GM19023 (cell line): ENCODE measurements around the gene NIP7.
"Not testable (repeated sequence)": the region's sequence is repeated elsewhere in the genome, so short reads cannot be mapped to it uniquely, and the experiment has no call there.

Source experiments
- ATAC-seq: cut with Tn5 transposase; IDR thresholded peaks from one replicate; pipeline ENCODE4 v1.9.1; 2021; ENCODE audit warnings: mild to moderate bottlenecking, moderate library complexity; ENCODE audit not compliant: unreplicated experiment

NIP7 gene

DNA sequence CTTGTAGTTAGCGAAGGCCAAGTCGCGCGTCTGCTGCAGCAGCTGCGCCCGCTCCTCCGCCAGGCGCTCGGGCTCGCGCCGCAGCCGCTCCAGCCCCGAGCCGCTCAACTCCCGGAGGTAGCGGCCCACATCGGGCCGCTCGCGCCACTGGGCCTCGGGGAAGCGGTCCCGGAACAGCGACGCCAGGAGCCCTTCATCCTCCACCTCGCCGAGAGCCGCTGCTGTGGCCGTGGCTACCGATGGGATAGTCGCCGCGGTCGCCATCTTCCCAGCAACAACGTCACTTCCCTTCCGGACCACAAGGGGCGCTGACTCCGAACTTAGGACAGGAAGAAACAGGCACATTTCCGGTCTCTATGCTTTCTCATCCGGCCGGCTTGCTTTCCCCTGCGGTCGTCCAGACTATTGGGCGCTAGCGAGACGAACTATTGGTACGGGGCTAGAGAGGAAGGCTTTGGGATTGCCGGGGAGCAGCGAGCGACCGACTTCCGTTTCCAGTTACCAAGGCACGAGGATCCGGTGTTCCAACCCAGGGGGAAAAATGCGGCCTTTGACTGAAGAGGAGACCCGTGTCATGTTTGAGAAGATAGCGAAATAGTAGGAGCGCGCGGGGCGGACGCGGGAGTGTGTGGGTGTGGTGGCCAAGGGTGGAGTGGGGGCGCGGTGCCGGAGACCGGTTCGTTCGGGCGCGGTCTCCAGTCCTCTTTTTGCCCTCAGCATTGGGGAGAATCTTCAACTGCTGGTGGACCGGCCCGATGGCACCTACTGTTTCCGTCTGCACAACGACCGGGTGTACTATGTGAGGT is at the start of gene NIP7, which contains the start of gene COG8:
TSS of gene NIP7 (plus strand) at position 484 of the 806 bp plus-strand sequence. CDS start at position 542, 58 bp downstream.
TSS of gene COG8 (minus strand) at position 276 of the 806 bp plus-strand sequence. CDS start at position 264, 12 bp downstream.
- ATAC-seq: peak; percentile 92

DNA sequence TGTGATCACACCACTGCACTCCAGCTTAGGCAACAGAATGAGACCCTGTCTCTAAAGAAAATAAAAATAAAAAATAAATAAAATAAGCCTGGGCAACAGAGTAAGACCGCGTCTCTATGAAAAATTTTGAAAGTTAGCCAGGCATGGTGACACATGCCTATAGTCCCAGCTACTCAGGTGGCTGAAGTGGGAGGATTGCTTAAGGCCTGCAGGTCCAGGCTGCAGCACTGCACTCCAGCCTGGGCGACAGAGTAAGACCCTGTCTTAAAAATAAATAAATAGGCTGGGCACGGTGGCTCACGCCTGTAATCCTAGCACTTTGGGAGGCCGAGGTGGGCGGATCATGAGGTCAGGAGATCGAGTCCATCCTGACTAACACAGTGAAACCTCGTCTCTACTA is 47.9 kb upstream of the NIP7 start:
- ATAC-seq: not testable (repeated sequence)

DNA sequence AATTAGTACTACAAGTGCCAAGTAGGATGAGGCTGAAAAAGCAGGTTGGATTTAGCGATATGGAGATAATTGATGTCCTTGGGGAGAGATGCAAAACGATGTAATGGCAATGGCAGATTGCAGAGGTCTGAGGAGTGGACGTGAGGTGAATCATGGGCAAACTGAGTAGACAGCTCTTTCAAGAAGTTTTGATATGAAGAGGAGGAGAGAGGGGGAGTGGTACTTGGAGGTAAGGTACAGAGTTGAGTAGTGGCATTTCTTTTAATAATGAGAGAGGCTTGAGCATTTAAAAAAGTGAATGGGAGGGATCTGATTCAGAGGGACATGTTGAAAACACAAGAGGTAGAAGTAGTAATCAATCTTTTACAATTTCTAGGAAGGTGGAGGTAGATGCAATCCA is 46.2 kb upstream of the NIP7 start:
- no peak for ATAC-seq

DNA sequence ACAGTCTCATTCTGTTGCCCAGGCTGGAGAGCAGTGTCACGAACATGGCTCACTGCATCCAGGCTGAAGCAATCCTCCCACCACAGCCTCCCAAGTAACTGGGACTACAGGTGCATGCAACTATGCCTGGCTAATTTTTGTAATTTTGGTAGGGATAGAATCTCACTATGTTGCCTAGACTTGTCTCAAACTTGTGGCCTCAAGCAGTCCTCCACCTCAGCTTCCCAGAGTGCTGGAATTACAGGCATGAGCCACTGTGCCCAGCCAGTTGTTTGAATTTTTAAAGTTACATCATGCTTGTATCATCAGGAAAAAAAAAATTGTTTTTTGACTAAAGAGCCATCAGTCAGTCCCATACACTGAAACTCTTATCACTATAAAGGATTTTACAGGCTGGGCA is 45.5 kb upstream of the NIP7 start:
- no peak for ATAC-seq

DNA sequence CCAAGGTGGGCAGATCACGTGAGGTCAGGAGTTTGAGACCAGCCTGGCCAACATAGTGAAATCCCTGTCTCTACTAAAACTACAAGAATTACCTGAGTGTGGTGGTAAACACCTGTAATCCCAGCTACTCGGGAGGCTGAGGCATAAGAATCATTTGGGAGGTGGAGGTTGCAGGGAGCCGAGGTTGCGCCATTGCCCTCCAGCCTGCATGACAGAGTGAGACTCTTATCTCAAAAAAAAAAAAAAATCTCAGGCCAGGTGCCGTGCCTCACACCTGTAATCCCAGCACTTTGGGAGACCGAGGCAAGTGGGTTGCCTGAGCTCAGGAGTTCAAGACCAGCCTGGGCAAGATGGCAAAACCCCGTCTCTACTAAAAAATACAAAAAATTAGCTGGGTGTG is 42.8 kb upstream of the NIP7 start:
- ATAC-seq: not testable (repeated sequence)

DNA sequence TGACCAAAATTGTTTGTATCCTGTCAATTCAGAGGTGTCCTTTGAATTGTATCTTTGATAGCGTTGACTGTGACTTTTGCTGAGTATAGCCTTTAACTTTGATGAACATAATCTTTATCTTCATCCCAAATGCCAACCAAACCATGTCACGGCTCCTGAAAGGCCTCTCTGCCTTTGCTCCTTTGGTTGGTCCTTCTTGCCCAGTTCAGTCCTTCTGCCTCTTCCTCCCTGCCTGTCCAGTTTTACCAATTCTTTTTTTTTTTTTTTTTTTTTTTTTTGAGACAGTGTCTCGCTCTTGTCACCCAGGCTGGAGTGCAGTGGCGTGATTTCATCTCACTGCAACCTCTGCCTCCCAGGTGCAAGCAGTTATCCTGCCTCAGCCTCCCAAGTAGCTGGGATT is 41.3 kb upstream of the NIP7 start:
- no peak for ATAC-seq

DNA sequence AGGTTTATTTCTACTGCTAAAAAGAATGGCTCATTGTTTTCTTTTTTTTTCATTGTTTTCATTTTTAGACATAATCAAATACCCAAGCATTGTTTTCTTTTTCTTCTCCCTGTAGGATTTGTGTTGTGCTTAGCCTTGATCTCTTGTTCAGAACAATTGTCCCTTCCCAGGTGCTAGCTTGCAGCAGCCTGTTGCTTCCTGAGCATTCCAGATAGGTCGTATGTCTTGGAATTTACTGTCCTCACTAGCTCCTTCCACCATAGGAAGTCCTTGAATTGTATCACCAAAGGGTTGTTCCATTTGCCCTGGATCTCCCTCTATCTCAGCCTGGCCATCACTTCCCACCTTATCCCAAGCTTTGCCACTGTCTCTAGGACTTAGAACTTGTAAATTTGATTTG is 38.4 kb upstream of the NIP7 start:
- no peak for ATAC-seq

DNA sequence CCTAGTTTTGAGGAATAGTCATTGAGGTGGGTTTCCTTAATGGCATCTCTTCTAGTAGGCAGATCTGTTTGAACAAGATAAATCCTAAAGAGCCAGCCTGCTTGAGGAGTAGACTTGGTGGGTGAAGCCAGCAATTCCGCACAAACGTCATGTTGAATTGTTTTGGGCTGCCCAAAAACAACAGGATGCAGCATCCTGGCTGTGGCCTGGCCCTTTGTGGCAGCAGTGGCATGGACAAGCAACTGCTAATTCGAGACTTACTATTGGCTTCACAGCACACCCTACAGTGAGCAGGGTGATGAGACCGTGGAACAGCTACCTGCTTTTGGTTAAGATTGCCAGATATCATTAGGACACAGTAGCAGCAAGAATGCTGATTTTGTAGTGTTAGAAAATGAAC is 37.7 kb upstream of the NIP7 start:
- no peak for ATAC-seq

DNA sequence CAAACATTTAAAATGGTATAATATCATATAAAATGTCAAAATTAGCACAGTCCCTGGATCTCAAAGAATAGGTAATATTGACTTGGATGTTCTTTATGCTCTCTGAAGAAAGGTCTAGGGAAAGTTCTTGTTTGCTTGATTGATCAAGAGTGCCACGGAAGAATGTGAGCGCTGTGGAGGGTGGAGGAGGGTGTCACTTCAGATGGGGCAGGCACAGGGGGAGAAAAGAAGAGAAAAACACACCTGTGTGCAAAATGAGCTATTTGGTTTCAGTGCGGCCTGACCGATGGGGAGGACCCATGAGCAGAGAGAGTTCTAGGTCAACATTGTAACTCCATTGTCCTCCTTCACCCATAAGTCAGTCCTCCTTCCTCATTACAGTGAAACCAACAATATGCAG is 37.3 kb upstream of the NIP7 start:
- ATAC-seq: no peak

DNA sequence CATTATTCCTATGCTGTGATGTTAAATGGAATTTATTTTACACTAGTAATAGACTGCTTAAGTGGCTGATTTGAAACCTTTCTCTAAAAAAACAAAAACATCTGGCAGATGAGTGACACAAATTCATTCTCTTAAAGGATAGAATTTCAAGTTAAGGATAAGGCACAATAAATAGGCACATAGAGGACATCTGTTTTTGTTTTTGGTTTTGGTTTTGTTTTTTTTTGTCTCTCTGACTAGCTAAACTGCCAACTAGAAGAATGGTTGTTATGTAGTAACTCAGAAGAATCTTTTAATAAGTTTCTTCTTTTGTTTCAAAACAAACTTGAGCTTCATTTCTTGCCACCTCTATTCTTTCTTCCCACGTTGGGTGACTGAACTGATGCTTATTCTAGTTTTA is 33.5 kb upstream of the NIP7 start:
- no peak for ATAC-seq

DNA sequence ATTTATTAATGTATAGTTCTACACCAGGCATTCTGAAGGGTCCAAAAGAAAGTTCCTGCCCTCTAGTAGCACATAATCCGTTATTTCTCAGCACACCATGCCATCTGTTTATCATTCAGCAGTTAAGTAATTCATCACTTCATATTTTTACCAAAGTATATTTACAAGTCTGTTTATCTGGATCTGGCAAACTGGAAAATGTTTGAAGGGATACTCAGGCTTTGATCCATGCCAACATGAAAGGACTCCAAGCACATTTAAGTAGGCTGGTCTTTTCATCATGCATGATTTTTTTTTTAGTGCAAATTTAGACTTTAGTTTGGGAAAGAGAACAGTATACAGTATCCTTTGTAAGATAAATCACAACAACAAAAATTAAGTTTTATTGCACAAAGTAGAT is 32.5 kb upstream of the NIP7 start:
- ATAC-seq: no peak

DNA sequence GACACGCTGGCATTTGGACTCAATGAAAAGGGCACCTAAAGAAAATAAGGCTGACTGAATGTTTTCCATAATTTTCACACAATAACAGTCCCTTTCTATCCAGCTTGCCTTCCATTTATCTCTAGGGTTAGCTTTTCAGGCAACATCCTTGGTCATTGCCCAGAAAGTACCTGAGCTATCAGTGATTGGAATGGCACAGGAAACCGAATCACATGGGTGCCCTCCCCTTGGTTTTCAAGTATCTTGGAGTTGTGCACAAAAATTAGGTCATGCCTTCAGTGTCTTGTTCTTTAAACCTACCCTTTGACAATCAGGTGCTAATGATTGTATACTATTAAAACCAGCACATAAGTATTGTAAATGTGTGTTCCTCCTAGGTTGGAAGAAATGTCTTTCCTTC is 31.7 kb upstream of the NIP7 start:
- no peak for ATAC-seq

DNA sequence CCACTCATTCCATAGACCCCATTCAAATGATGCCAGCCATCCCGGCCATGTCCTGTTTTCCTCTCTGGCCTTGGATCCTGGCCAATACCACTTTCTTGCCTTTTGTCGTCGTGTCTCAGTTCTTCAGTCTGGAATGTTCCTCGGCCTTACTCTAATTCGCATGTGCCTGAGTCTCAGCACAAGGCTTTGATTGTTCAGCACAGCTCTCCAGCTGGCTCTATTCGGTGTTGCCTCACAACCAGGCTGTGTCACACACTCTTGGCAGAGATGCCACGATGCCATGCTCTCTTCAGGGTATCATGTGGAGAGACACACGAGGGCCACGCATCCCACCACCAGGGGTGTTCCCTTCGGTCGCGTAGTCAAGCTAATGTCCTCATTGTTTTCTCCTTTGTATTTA is 30.3 kb upstream of the NIP7 start:
- ATAC-seq: no peak

DNA sequence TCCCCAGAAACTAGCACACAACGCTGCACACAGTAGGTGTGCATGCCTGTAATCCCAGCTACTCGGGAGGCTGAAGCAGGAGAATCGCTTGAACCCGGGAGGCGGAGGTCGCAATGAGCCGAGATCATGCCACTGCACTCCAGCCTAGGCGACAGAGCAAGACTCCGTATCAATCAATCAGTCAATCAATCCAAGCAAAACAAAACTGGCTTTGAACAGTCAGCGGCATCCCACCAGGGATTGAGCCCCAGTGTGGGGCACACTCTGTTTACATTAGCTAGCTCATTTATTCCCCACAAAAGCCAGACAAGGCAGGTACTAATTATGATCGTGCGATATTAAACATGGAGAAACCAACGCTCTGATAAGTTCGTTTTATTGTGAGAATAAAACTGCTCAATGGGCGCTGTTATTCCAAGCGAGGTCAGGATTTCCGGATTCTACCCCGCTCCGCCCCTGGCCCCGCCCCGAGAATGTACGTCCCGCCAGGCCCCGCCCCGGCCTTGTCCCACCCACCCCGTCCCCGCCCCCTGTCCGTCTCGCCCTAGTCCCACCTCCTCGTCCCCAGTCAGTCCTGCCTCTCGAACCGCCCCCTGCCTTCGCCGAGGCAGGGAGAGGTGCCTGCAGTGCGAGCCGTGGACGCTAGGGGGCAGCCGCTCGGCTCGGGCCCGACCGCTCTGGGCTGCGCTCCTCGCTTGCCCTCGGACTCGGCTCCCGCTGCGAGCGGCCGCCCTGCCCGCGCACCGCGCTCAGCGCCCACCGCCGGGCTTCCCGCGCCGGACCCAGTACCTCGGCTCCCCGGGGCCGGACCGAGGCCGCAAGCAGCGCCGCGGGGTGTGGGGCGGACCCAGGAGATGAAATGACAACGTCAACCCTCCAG is 28.7 kb upstream of the NIP7 start, which contains the start of gene VPS4A:
TSS of gene VPS4A (plus strand) at position 698 of the 880 bp plus-strand sequence. CDS start at position 860, 162 bp downstream.
- peak; percentile 90 for ATAC-seq

DNA sequence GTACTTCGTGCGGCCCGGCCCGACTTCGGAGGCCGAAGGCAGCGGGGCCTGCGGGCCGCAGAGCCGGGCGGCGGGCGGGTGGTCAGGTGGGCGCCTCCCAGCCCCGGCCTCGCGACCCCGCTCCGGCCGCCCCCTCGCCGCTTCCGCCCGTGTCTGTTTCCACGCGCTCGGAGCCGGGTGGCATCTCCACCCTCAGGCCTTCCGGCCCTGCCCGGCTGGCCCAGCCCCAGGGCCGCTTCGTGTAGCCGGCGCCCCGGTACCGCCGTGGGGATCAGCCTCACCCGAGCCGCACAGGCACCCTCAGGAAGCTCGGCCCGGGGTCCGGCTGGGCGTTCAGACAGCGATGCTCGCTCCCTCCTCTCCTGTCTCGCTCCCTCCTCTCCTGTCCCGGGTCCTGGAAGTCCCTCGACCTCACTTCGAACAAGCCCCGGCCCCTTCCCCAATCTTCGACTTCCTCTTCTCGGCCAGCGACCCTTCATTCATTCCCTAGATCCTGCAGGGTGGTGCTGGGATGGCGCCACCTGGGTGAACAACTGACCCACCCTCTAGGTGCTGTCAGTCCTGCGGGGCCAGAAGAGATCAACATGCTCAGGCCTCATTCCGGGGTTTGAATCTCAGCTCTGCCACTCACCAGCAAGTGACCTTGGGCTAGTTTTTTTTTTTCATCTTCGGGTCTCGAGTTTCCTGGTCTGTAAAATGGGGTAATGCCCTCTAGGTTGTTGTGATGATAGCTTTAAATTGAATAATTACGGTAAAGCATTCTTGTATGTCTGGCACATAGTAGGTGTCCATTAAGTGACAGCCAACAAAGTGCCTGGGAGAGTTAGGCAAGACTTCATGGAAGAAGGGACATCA is 27.8 kb upstream of the NIP7 start:
- peak; percentile 53 for ATAC-seq

DNA sequence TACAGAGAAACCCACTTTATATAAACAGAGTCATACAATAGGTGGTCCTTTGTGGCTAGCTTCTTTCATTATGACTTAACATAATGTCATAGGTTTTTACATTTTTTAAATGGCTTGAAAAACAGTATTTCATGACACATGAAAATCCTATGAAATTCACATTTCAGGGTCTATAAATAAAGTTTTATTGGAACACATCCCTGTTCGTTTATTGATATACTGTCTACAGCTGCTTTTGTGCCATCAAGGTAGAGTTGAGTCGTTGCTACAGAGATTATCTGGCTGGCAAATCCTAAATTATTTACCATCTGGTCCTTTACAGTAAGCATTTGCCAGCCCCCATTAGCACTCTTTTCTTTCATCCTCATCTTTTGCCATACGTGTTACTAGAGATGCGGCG is 26.1 kb upstream of the NIP7 start:
- ATAC-seq: no peak

DNA sequence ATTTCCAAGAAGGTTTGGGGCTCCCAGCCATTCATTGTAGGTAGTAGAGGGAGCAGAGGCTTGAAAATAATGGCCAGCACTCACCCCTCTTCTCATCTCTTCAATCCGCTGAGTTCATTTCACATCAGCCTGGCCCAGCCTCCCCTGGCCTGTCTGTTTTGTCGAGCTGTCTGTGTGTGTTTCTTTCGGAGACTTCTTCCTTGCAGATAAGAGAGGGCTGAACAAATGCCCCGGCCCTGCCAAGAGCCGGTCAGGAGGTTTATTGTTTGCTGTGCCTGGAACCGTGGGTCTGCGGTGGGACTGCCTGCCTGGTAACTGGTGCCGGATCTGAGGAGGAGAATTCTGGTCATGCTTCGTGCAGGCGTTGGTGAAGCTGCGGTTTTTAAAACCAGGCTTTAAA is 25.0 kb upstream of the NIP7 start:
- no peak for ATAC-seq

DNA sequence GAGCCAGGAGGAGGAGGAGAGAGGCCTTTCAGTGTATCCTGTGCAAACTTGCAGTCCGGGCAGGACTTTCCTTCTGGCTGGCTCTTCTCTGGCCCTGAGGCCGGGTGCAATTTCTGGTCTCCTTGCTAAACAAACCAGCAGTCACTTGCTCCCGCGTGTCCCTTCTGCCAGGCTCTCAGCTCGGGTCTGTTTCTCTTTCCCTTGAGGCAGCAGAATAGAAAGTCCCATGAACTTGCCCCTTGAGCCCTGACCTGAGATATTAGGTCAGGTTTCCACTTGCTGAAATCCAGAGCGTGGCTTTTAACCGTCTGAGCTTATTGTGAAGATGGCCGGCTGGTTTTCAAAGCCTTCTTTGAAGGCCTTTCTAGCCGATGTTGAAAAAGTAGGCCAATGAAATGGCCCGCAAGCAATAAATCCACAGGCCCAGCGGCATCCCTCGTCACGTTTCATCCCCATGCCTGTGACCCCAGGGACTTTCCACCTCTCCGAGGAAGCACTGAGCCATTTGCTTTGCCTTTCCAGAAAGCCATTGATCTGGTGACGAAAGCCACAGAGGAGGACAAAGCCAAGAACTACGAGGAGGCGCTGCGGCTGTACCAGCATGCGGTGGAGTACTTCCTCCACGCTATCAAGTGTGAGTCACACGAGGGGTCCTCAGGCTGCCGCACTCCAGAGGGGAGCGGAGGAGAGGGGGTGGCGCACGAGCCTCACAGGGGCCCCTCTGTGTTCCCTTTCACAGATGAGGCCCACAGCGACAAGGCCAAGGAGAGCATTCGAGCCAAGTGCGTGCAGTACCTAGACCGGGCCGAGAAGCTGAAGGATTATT is 23.9 kb upstream of the NIP7 start:
- ATAC-seq: no peak

DNA sequence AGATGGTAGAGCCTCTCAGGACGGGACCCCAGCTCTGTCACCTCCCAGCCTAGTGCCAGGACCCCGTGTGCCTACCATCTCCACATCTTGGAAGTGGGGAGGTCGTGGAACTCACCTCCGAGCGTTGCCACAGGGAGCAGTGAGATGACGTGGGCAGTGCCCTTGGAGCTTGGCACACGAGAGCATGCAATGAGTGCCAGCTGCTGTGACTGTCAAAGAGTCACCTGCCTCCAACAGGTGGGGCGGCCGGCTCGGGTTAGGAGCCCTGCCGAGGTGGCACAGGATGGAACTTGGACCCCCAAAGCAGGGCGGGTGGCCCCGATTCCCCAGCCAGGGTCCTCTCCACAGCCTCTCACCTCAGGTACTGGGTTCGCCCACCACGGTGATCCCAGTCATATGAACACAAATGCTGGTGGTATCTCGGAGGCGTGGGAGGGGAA is 23.0 kb upstream of the NIP7 start:
- ATAC-seq: no peak
